ENCODE data around the gene BCAR1. TPM values are rescaled to one million over a fixed set of nuclear protein-coding genes. Genes with fewer than 3 reads are reported as not detected.

The BCAR1 gene
- total RNA-seq, 1 donor from 2014 or later = 75.4 TPM

- DNase-seq (no peak), ATAC-seq (ENCODE audit: poor library complexity) (no peak)
- intact Hi-C loops (cut with DNase I) = loop anchor here (5.0 to 10.0 kb wide), 3 partner anchors 190 to 567 kb away; no protein-coding TSS in a partner anchor
These were observed 53.8 kb downstream of the BCAR1 start for GRCh38 chr16:75197522-75198134.

- no peak for DNase-seq
- intact Hi-C loops (cut with DNase I) = loop anchor here (5.0 to 10.0 kb wide), 3 partner anchors 190 to 568 kb away; no protein-coding TSS in a partner anchor
- ATAC-seq (ENCODE audit: poor library complexity) = no peak
These were observed 54.6 kb downstream of the BCAR1 start for GRCh38 chr16:75196836-75197235.

- DNase-seq (no peak), ATAC-seq (ENCODE audit: poor library complexity) (no peak)
- intact Hi-C loops (cut with DNase I) = loop anchor here (5.0 to 10.0 kb wide), 3 partner anchors 191 to 569 kb away; no protein-coding TSS in a partner anchor
These were observed 55.3 kb downstream of the BCAR1 start for GRCh38 chr16:75195811-75196790.

- no peak for DNase-seq
These were observed 57.5 kb downstream of the BCAR1 start for GRCh38 chr16:75193730-75194444.

GRCh38 chr16:75193265-75193650, 58.2 kb downstream of the BCAR1 start:
- intact Hi-C loops (cut with DNase I) = loop anchor here (10.0 kb wide), 1 partner anchor 572 kb away; no protein-coding TSS in a partner anchor
- ATAC-seq (ENCODE audit: poor library complexity) = no peak
- no peak for DNase-seq

More at GRCh38 chr16:75193730-75194444, 57.5 kb downstream of the BCAR1 start:
- intact Hi-C loops (cut with DNase I) = loop anchor here (10.0 kb wide), 1 partner anchor 571 kb away; no protein-coding TSS in a partner anchor
- ATAC-seq (ENCODE audit: poor library complexity) = no peak

GRCh38 chr16:75192606-75193264, 58.7 kb downstream of the BCAR1 start:
- intact Hi-C loops (cut with DNase I) = loop anchor here (10.0 kb wide), 1 partner anchor 572 kb away; no protein-coding TSS in a partner anchor
- ATAC-seq (ENCODE audit: poor library complexity) = no peak
- DNase-seq = no peak

- intact Hi-C loops (cut with DNase I) = loop anchor here (10.0 kb wide), 1 partner anchor 575 kb away; no protein-coding TSS in a partner anchor
- DNase-seq (no peak), ATAC-seq (ENCODE audit: poor library complexity) (no peak)
These were observed 61.7 kb downstream of the BCAR1 start for GRCh38 chr16:75189638-75190245.

GRCh38 chr16:75188832-75189477, 62.5 kb downstream of the BCAR1 start:
- DNase-seq = no peak
- ATAC-seq (ENCODE audit: poor library complexity) = no peak
- intact Hi-C loops (cut with DNase I) = no loop called here

- intact Hi-C loops (cut with DNase I) = no loop called here
- ATAC-seq (ENCODE audit: poor library complexity) = no peak
- no peak for DNase-seq
These were observed 69.8 kb downstream of the BCAR1 start for GRCh38 chr16:75181630-75182029.

GRCh38 chr16:75179208-75179607, 72.2 kb downstream of the BCAR1 start:
- intact Hi-C loops (cut with DNase I) = no loop called here
- DNase-seq (no peak), ATAC-seq (ENCODE audit: poor library complexity) (no peak)

Other genes with a start within 250 kb of the BCAR1 start
- 84.7 TPM for gene LDHD, start 134.8 kb downstream of the BCAR1 start, total RNA-seq
- gene ZFP1, start 103.1 kb downstream of the BCAR1 start, total RNA-seq = 7.2 TPM
- gene CTRB2, start 44.5 kb downstream of the BCAR1 start, total RNA-seq = not detected
- not detected for gene CTRB1, start 32.6 kb downstream of the BCAR1 start, total RNA-seq
- gene CFDP1, start 181.9 kb upstream of the BCAR1 start, total RNA-seq = 25.1 TPM
- 9.5 TPM for gene TMEM170A, start 213.1 kb upstream of the BCAR1 start, total RNA-seq
- 0.78 TPM for gene CHST6, start 243.8 kb upstream of the BCAR1 start, total RNA-seq

All from Right ventricle myocardium superior (tissue), 1 donor.